Left renal pelvis (tissue), 4 donors: ENCODE data around the gene RAB3C. TPM values are rescaled to one million over a fixed set of nuclear protein-coding genes. Genes with fewer than 3 reads are reported as not detected.

Experiments used
- DNase-seq, 4 donors: peaks; one replicate each; pipeline ENCODE4 v3.0.0-alpha.2; 2013; ENCODE audit warnings: low read depth in 4 of 4, low spot score in 3 of 4
- polyA plus RNA-seq, 4 donors: library from polyadenylated mRNA; unstranded; fragments of 120-200 nt; gene quantifications; one replicate each; pipeline ENCODE4 v1.2.1, GENCODE V29; 2013; ENCODE audit not compliant: insufficient read length in 4 of 4

Gene RAB3C
- polyA plus RNA-seq, 4 donors = 1.1 to 2.3 (median 2.0) TPM

DNA sequence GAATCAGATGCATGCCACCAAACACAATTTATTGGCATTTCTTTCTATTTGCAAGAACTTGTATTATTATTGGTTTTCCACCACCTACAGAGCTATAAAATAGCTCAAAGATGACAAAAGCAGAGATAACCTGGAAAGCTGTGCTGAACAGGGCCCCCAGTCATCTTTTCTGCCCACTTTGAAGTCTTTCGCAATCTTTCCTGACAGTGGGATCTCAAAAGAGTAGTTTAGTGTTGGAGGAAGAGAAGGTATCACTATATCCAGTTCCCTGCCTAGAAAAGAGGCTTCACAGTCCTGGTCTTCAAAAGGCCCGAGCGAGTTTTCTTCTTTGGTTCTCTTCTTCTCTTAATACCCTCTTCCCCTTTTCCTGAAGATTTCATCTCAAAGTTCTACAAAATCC is 231.0 kb downstream of the RAB3C start:
- DNase-seq = no peak

- no peak for DNase-seq
Observed at GRCh38 chr5:58816181-58816731, 233.4 kb downstream of the RAB3C start.

- DNase-seq = no peak
Observed at GRCh38 chr5:58818465-58818864, 235.6 kb downstream of the RAB3C start.

GRCh38 chr5:58825441-58825840 is 242.6 kb downstream of the RAB3C start:
- DNase-seq = no peak

DNA sequence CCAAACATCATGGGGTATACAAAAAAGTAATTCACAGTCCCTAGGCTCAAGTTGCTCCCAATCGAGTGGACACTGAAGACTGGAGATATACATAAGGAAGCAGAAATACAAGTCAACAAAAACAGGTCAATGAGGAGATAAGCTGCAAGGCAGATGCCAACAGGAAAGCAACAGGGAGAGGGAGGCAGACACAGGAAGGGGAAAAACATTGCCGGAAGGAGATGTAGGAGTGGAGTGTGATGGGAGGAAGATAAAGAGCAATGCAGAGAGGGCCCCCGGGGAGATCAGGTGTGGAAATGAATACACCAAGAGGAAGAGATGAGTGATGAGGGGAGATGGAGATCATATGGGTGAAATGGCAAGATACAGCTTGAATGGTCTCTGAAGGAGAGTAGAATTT is 243.0 kb downstream of the RAB3C start:
- DNase-seq = no peak

GRCh38 chr5:58827463-58827862 is 244.6 kb downstream of the RAB3C start:
- no peak for DNase-seq

GRCh38 chr5:58828258-58828657 is 245.4 kb downstream of the RAB3C start:
- no peak for DNase-seq

DNA sequence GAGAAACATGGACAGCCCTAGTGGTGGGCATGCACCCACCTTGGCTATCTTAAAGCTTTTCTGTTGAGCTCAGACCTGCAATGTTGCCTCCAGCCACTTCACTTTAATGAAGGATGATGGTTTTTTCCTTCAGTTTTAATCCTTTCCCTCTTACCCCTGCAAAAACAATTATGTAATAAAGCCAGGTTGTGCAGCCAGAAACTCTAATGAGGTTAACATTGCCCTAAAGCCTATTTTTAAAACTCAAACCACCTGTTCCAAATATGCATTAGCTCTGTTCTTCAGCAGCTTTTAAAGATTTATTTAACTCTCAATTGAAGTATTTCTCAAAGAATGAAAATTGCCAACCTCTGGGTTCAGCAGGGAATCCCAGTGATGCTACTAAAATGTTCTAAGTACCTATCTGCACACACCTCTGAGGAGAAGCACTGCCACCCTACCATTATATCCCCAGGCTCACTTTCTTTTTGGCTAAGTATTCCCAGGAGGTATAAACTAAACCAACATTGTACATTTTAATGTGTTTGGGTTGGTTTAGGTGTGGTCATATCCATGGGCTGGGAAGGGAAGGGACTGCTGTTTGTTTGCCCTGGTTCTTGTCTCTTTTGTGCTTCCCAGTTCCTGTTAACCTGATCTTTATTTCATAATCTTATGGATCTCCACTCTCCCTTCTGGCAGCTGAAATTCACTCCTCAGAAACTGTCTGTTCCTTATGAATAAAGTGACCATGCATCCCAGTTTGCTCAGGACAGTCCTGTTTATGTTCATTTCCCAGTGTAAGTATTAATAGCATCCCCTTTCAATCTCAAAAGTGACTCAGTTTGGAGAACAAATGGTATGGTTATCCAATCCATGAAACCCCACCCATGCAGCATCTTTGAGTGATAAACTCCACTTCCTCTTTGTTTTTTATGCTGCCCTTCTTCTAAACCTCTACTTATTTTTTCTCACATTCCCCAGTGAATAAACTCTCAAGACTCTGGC is 251.7 kb downstream of the RAB3C start:
- DNase-seq = no peak

- DNase-seq = no peak
Observed at GRCh38 chr5:58836351-58836750, 253.5 kb downstream of the RAB3C start.

- no peak for DNase-seq
Observed at GRCh38 chr5:58838729-58839128, 255.9 kb downstream of the RAB3C start.

DNA sequence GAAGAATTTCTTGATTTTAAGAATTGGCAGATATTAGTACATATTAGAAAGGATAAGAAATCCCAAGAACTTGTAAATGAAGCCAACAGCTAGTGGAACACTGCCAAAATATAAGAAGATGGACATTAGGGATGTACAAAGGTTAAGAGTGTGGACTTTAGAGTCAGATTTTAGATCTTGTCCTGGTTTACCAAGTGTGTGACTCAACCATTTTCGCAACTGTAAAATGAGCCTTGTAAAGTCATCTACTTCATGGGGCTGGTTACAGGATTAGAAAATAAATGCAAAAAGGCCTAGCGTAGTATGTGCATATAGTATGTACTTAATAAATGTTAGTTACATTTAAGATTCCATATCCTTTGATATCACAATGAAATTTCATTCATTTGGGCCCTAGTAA is 260.0 kb downstream of the RAB3C start:
- DNase-seq = no peak

- DNase-seq = no peak
Observed at GRCh38 chr5:58844395-58844794, 261.5 kb downstream of the RAB3C start.

GRCh38 chr5:58847041-58847440 is 264.2 kb downstream of the RAB3C start:
- no peak for DNase-seq

GRCh38 chr5:58849223-58849622 is 266.3 kb downstream of the RAB3C start:
- no peak for DNase-seq

DNA sequence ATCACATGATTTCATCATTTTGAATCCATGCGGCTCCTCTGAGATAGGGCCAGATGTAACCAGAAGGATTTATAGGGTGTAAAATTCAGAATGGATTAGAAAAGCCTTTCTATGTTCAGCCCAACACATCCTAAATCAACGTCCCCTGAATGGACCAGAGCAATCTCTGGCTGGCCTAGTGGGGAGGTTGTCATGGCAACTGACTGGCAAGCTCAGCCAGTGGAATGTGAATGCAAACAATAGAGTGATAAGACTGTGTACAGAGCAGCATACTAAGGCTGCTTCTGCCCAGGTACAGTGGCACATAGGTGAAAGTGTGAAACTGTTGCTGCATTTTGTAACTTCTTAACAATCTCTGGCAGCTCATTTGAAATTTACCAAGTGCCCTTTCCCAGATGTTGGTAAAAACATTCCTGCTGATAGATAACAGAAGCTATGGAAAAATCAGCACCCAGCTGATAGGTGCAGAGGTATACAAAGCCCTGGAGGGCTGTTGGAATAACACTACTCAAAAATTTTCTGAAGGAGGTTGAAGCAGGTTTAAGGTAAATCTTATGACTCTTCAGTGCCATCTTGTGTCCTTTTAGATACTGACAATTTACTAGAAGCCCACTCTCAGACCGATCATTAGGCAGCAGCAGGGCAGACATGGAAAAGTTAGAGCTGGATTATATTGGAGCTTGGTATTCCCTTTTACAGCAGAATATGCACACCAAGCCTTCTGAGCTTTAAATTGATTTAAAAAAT is 267.2 kb downstream of the RAB3C start:
- peak in 3 of 4 donors; percentile 5 to 35 (median 12) for DNase-seq

- no peak for DNase-seq
Observed at GRCh38 chr5:58851153-58851552, 268.3 kb downstream of the RAB3C start.

GRCh38 chr5:58851571-58851970 is 268.7 kb downstream of the RAB3C start:
- DNase-seq = no peak

- DNase-seq = no peak
Observed at GRCh38 chr5:58852566-58852965, 269.7 kb downstream of the RAB3C start.

DNA sequence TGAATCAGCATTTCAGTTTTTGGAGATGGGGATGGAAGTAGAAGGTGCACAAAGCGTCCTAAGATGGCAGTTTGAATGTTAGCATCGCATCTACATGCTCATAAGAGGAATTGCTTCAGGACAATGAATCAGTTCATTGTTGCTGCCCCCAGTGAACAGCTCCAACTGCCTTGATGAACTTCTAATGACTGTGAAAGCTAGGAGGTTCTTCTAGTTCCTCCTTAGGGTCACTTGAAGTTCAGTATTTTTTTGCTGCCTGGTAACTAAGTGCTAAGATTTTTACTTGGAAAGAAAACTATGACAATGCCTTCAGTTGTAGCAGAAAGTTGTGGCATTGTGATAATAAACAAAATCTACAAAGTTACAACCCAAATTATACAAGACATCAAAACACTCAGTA is 271.6 kb downstream of the RAB3C start:
- DNase-seq = no peak

- DNase-seq = no peak
Observed at GRCh38 chr5:58855851-58856739, 273.2 kb downstream of the RAB3C start.
